Ovary (tissue), 9 donors: ENCODE results near the gene MORN1. TPM values are rescaled to one million over a fixed set of nuclear protein-coding genes. Genes with fewer than 3 reads are reported as not detected.

Experiments used
- DNase-seq, 5 donors: peaks; one replicate each; pipeline ENCODE4 v3.0.0-alpha.2; 2019 to 2020
- H3K27ac ChIP-seq, 2 donors: fragments of 200-600 bp; one replicate each; pipeline versions ENCODE4 v1.5.1 to v1.8.0; 2019 to 2022
- H3K27me3 ChIP-seq: fragments of 200-600 bp; one replicate; pipeline ENCODE4 v1.8.0; 2022
- H3K36me3 ChIP-seq: fragments of 200-600 bp; sonication (generic); one replicate; pipeline ENCODE4 v1.5.1; 2019
- H3K4me1 ChIP-seq: one replicate; pipeline ENCODE4 v1.8.1; 2013; ENCODE audit warnings: mild to moderate bottlenecking, moderate library complexity; ENCODE audit not compliant: insufficient read depth
- H3K4me3 ChIP-seq: fragments of 200-600 bp; sonication (generic); one replicate; pipeline ENCODE4 v1.5.1; 2017
- H3K9me3 ChIP-seq, 2 donors: fragments of 200-600 bp in 1 of 2; sonication (generic) in 1 of 2; one replicate each; pipeline versions ENCODE4 v1.5.1 to v1.8.1; 2013 to 2019; ENCODE audit warnings: mild to moderate bottlenecking in 1 of 2, moderate library complexity in 1 of 2
- CTCF ChIP-seq, 3 donors: fragments of 450-650 bp in 2 of 3; fragments of 200-600 bp in 1 of 3; IDR thresholded peaks; one replicate each; pipeline versions ENCODE4 v1.5.1 to v1.8.0; 2016 to 2022; ENCODE audit warnings: antibody characterized with exemption in 3 of 3, mild to moderate bottlenecking in 1 of 3
- EP300 ChIP-seq: sonication (generic); formaldehyde crosslinking; IDR thresholded peaks from one replicate; pipeline ENCODE4 v1.6.1; 2017; ENCODE audit warnings: antibody characterized with exemption
- POLR2A ChIP-seq: fragments of 450-650 bp; IDR thresholded peaks from one replicate; pipeline ENCODE4 v1.6.1; 2017; ENCODE audit warnings: antibody characterized with exemption, mild to moderate bottlenecking, moderate library complexity
- WGBS, 3 donors: extraction: QIAGEN DNeasy Blood & Tissue Kit in 1 of 3; methylation state at CpG; one replicate each; pipeline versions ENCODE4 v1.1.5 to v1.1.7; 2013 to 2017; 5-methylcytosine and 5-hydroxymethylcytosine counted together
- intact Hi-C, 4 donors: fragments of 100-400 bp; cut with DNase I; formaldehyde crosslinking; loops; one replicate each; pipeline versions ENCODE4 v1.11.0 to v1.15.1; 2022 to 2023
- polyA plus RNA-seq, 2 donors: library from polyadenylated mRNA; stranded (reverse); fragments of 200-250 nt in 1 of 2; fragments of 350-450 nt in 1 of 2; fragmentation: Illumina TruSeq in 1 of 2; extraction: RNeasy Lipid Tissue Mini Kit (QIAGEN cat#74804) in 1 of 2; gene quantifications; one replicate each; pipeline ENCODE4 v1.2.3, GENCODE V29; 2013 to 2014
- total RNA-seq, 7 donors: library from RNA; depleted of rRNA in 2 of 7; stranded (reverse); fragments of >200 nt in 2 of 7; fragmentation: NEBNext Ultra II Directional in 3 of 7; extraction: Animal tissue kit (Norgen Biotek cat#: 25700) in 3 of 7; gene quantifications; one replicate each; pipeline versions ENCODE4 v1.1.0 to v1.2.4, GENCODE V29; 2016 to 2023
- donor health status: DM: no; HTN: no; CAD: no; lungs with moderate emphysema.
- donor health status: DM: no; HTN: no; CAD: no.
- donor health status: Bipolar disorder and iron deficiency.
- donor health status: DM: yes; HTN: yes; CAD: no.
- donor health status: DM: no; HTN: no; CAD: no.
- donor health status: DM: yes; HTN: yes; CAD: no.

Gene MORN1
- total and polyA plus RNA-seq, 9 donors = 1.7 to 24.2 (median 17.7) TPM

GRCh38 chr1:2337081-2337480 lies 54.3 kb downstream of the MORN1 start:
- no peak for DNase-seq
- intact Hi-C loops = no loop called here
- TF ChIP-seq EP300 (no peak), CTCF (IDR thresholded peaks at IDR 0.05) (no peak), POLR2A (no peak)
- H3K27me3 ChIP-seq = no peaks in the 10 kb centered on the region
- WGBS, 3 donors = 83 to 91% (median 84%) methylated on average over 19 to 23 of the region's 23 CpGs
- H3K9me3 ChIP-seq = no peaks in the 10 kb centered on the region
- H3K27ac ChIP-seq = no peak overlapping the region
- no peaks in the 10 kb centered on the region for H3K4me1 ChIP-seq
- H3K4me3 ChIP-seq = no peak overlapping the region
- no peaks in the 10 kb centered on the region for H3K36me3 ChIP-seq

GRCh38 chr1:2336499-2336898 lies 54.9 kb downstream of the MORN1 start:
- intact Hi-C loops = no loop called here
- no peaks in the 10 kb centered on the region for H3K4me1 ChIP-seq
- no peak overlapping the region for H3K4me3 ChIP-seq
- no peak overlapping the region for H3K27ac ChIP-seq
- H3K9me3 ChIP-seq = no peaks in the 10 kb centered on the region
- no peaks in the 10 kb centered on the region for H3K27me3 ChIP-seq
- no peak for DNase-seq
- WGBS, 3 donors = 85 to 89% (median 88%) methylated on average over 11 of the region's 11 CpGs
- H3K36me3 ChIP-seq = no peaks in the 10 kb centered on the region
- no peak for TF ChIP-seq CTCF (IDR thresholded peaks at IDR 0.05)
- no peak for TF ChIP-seq EP300
- TF ChIP-seq POLR2A = no peak

- intact Hi-C loops = no loop called here
- Histone ChIP-seq H3K36me3 (no peaks in the 10 kb centered on the region), H3K27ac (no peak overlapping the region), H3K9me3 (no peaks in the 10 kb centered on the region), H3K27me3 (no peaks in the 10 kb centered on the region), H3K4me3 (no peak overlapping the region), H3K4me1 (peaks cover 4% of the 10 kb centered on the region)
- TF ChIP-seq CTCF (IDR thresholded peaks at IDR 0.05) (no peak), POLR2A (no peak), EP300 (no peak)
- DNase-seq = no peak
- 91 to 94% (median 93%) methylated on average over 31 to 36 of the region's 36 CpGs for WGBS, 3 donors
Measured at GRCh38 chr1:2335721-2336455, 55.5 kb downstream of the MORN1 start.

GRCh38 chr1:2334883-2335534 lies 56.3 kb downstream of the MORN1 start:
- no peak overlapping the region for H3K27ac ChIP-seq
- no peak for DNase-seq
- intact Hi-C loops = no loop called here

More at GRCh38 chr1:2334883-2335534, 56.3 kb downstream of the MORN1 start:
- H3K27me3 ChIP-seq = no peaks in the 10 kb centered on the region
- H3K4me3 ChIP-seq = no peak overlapping the region
- H3K9me3 ChIP-seq = no peaks in the 10 kb centered on the region
- TF ChIP-seq CTCF (IDR thresholded peaks at IDR 0.05) (no peak), POLR2A (no peak), EP300 (no peak)
- 59 to 69% (median 61%) methylated on average over 32 to 33 of the region's 33 CpGs for WGBS, 3 donors
- peaks cover 11% of the 10 kb centered on the region for H3K4me1 ChIP-seq
- no peaks in the 10 kb centered on the region for H3K36me3 ChIP-seq
